ENCODE data around the gene COMMD1. TPM values are rescaled to one million over a fixed set of nuclear protein-coding genes. Genes with fewer than 3 reads are reported as not detected.

The COMMD1 gene
- total RNA-seq, 4 donors from 2014 or later: 51.8 to 78.6 (median 58.3) TPM

DNA sequence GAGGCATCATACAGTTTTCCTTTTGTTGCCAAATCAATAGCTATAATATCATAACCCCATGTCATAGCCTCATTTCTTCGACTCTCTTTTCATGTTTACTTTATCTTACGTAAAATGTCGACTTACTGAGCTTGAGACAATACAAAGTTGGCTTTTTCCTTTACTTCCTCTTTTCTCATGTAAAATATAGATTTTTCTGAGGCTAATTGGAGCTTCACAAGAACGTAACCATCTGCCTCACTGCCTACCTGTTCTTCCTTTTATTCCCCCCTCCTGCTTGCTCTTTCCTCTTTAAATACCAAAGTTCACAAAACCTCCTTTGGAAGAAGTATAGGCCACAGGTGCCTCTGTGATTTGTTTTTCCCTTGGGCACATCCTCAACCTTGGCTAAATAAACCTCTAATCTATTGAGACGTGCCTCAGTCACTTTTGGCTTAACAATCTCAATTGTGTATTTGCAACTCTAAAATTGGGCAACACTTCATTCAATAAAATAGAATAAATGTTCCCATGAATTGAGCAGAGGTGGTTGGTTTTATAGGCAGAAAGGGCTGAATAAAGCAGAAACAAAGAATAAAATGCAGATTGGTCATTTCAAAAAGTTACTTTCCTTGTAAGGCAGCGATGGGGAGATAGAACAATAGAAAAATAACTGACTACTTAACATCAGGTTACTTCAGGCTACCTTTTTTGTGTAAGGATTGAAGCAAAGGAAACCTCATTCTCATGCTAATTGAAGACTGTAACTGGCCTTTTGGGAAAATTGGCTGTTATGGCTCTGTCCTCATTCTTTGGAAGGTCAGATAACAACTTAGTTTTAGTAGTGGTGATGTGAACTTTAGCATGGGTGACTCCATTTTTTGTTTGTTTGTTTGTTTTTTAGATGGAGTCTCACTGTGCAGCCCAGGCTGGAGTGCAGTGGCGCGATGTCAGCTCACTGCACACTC, 21.3 kb downstream of the COMMD1 start:
- intact Hi-C loops (cut with DNase I; ENCODE audit: low total_unique reads): no loop called here
- TF ChIP-seq, protein P1, sequence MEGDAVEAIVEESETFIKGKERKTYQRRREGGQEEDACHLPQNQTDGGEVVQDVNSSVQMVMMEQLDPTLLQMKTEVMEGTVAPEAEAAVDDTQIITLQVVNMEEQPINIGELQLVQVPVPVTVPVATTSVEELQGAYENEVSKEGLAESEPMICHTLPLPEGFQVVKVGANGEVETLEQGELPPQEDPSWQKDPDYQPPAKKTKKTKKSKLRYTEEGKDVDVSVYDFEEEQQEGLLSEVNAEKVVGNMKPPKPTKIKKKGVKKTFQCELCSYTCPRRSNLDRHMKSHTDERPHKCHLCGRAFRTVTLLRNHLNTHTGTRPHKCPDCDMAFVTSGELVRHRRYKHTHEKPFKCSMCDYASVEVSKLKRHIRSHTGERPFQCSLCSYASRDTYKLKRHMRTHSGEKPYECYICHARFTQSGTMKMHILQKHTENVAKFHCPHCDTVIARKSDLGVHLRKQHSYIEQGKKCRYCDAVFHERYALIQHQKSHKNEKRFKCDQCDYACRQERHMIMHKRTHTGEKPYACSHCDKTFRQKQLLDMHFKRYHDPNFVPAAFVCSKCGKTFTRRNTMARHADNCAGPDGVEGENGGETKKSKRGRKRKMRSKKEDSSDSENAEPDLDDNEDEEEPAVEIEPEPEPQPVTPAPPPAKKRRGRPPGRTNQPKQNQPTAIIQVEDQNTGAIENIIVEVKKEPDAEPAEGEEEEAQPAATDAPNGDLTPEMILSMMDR (IDR thresholded peaks at IDR 0.05 in 4 of 5, conservative IDR thresholded peaks at IDR 0.05 in 1 of 5): no peak
- no peak for TF ChIP-seq POLR2A (IDR thresholded peaks at IDR 0.05)
- H3K36me3 ChIP-seq: no peaks in the 10 kb centered on the region
- H3K27ac ChIP-seq: no peak overlapping the region
- no peaks in the 10 kb centered on the region for H3K27me3 ChIP-seq
- DNase-seq (no peak), ATAC-seq (no peak)
- in situ Hi-C loops (cut with MboI; ENCODE audit: low sequenced_read_pairs in 4 of 4): no loop called here
- no peaks in the 10 kb centered on the region for H3K9me3 ChIP-seq
- no peak overlapping the region for H3K4me3 ChIP-seq
- peaks cover 0 to 11% of the 10 kb centered on the region in 2 donors for H3K4me1 ChIP-seq

DNA sequence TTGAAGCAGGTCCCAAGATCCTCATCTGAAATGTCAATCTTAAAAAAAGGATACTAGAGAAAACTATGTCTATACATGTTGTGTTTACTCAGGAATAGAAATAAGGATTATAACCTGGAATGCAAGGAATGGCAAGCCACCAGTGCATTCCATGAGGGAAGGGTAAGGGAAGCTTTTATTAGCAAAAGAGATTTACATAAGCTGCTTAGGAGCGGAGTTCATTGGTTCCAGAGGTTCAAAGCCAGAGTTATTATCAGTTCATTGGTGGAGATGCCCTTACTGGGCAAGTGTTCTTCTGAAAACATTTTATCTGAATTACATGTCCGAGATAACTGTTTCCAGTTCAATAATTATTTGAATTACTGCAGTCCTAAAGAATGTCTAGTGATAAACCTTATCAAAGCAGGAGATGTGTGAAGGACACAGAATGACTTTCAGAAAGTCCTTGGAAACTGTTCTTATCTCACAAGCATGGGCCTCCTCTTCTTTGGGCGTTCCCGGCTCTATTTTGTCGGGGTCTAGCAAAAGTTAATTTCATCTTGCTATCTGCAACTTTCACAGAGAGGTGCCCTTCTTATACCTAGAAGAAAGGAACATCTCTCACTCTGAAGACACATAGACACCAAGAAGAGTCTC, 23.5 kb downstream of the COMMD1 start:
- no peak overlapping the region for H3K4me3 ChIP-seq
- H3K4me1 ChIP-seq: no peaks in the 10 kb centered on the region
- H3K36me3 ChIP-seq: no peaks in the 10 kb centered on the region
- no peaks in the 10 kb centered on the region for H3K27me3 ChIP-seq
- no peaks in the 10 kb centered on the region for H3K9me3 ChIP-seq
- H3K27ac ChIP-seq: no peak overlapping the region
- no peak for ATAC-seq
- TF ChIP-seq, protein P1 (IDR thresholded peaks at IDR 0.05 in 4 of 5, conservative IDR thresholded peaks at IDR 0.05 in 1 of 5): no peak
- TF ChIP-seq POLR2A (IDR thresholded peaks at IDR 0.05): no peak
- no peak for DNase-seq
- intact Hi-C loops (cut with DNase I; ENCODE audit: low total_unique reads): no loop called here
- in situ Hi-C loops (cut with MboI; ENCODE audit: low sequenced_read_pairs in 4 of 4): no loop called here

DNA sequence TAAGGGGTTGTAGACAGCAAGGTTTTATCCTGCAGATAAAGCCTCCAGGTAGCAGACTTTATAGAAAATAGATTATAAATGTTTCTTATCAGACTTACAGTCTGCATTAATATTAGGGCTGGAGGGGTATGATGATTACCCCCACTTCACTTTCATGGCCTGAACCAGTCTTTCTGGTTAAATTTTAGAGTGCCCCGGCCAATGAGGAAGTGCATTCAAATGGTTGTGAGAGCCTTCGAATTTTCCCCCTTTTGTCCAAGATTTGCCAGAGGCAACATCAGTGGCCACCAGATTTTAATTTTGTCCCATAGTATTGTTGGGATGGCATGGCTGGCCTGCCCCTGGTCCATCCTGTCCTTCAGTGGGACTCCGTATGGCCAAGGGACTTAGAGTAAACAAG, 31.6 kb downstream of the COMMD1 start:
- H3K4me3 ChIP-seq: no peak overlapping the region
- TF ChIP-seq, protein P1 (IDR thresholded peaks at IDR 0.05 in 4 of 5, conservative IDR thresholded peaks at IDR 0.05 in 1 of 5): no peak
- no peak for TF ChIP-seq POLR2A (IDR thresholded peaks at IDR 0.05)
- H3K4me1 ChIP-seq: no peaks in the 10 kb centered on the region
- H3K27me3 ChIP-seq: no peaks in the 10 kb centered on the region
- intact Hi-C loops (cut with DNase I; ENCODE audit: low total_unique reads) (no loop called here), in situ Hi-C loops (cut with MboI; ENCODE audit: low sequenced_read_pairs in 4 of 4) (no loop called here)
- H3K36me3 ChIP-seq: no peaks in the 10 kb centered on the region
- no peaks in the 10 kb centered on the region for H3K9me3 ChIP-seq
- ATAC-seq (no peak), DNase-seq (no peak)
- no peak overlapping the region for H3K27ac ChIP-seq

DNA sequence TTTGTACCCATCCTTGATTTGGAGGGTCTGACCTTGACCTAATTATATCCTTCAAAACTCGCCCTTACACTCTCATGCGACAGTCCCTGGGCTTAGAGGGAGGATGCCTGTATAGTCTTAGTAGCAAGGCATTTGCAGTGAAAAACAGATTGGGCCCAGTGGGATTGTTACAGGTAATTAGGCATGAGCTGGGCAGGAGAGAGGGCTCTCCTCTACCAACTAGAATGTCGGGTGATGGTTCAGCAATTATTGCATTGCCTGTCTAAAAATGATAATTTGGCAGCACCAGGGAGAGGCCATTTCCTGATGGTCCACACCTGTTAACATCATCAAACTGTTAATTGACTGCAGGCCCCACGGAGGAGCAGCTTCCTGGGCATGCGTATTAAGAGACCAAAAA, 32.4 kb downstream of the COMMD1 start:
- no peaks in the 10 kb centered on the region for H3K27me3 ChIP-seq
- in situ Hi-C loops (cut with MboI; ENCODE audit: low sequenced_read_pairs in 4 of 4) (no loop called here), intact Hi-C loops (cut with DNase I; ENCODE audit: low total_unique reads) (no loop called here)
- H3K9me3 ChIP-seq: no peaks in the 10 kb centered on the region
- no peak for TF ChIP-seq POLR2A (IDR thresholded peaks at IDR 0.05)
- TF ChIP-seq, protein P1 (IDR thresholded peaks at IDR 0.05 in 4 of 5, conservative IDR thresholded peaks at IDR 0.05 in 1 of 5): no peak
- H3K36me3 ChIP-seq: no peaks in the 10 kb centered on the region
- DNase-seq (no peak), ATAC-seq (no peak)
- H3K4me1 ChIP-seq: no peaks in the 10 kb centered on the region
- H3K4me3 ChIP-seq: no peak overlapping the region
- H3K27ac ChIP-seq: no peak overlapping the region

Measured in gastrocnemius medialis (tissue), 4 donors.